B cell (primary cell): ENCODE results near the gene TSEN54. TPM values are rescaled to one million over a fixed set of nuclear protein-coding genes. Genes with fewer than 3 reads are reported as not detected.

Source experiments
- ATAC-seq: fragments of 200-7000 bp; cut with Tn5 transposase; one replicate; pipeline ENCODE4 v1.10.0; 2021; ENCODE audit warnings: low read depth, mild to moderate bottlenecking, moderate number of reproducible peaks, moderate library complexity
- CTCF ChIA-PET: fragments of 350-600 bp; sonication (Branson Sonifier 250); formaldehyde crosslinking; loops from one replicate; lab custom pipeline; 2021; ENCODE audit warnings: antibody characterized with exemption, inconsistent platforms; lab: Charles Lee
- POLR2A ChIA-PET: fragments of 350-600 bp; sonication (Branson Sonifier 250); formaldehyde crosslinking; loops from one replicate; lab custom pipeline; 2021; ENCODE audit warnings: antibody characterized with exemption; lab: Charles Lee
- DNase-seq: peaks from one replicate; pipeline ENCODE4 v3.0.0; 2013
- H2AFZ ChIP-seq: 2 replicates; pipeline ENCODE4 v1.6.1; 2012; ENCODE audit warnings: mild to moderate bottlenecking, low read depth, low read length; ENCODE audit not compliant: insufficient read depth, poor library complexity, severe bottlenecking
- H3K27ac ChIP-seq, 2 donors: 1 replicate in 1 of 2; 2 replicates in 1 of 2; pipeline ENCODE4 v1.5.1; 2012 to 2013; ENCODE audit warnings: low read length in 2 of 2, mild to moderate bottlenecking in 2 of 2, moderate library complexity in 1 of 2
- H3K27me3 ChIP-seq, 4 experiments: fragments of 200-600 bp in 1 of 4; sonication (generic) in 1 of 4; replicated peaks in 1 of 4; 1 replicate in 2 of 4; 2 replicates in 2 of 4; pipeline versions ENCODE4 v1.6.1 to v1.7.0; 2013 to 2016; ENCODE audit warnings: low read length in 3 of 4, mild to moderate bottlenecking in 2 of 4, mixed read lengths in 1 of 4, moderate library complexity in 1 of 4; ENCODE audit not compliant: insufficient read depth in 4 of 4, control insufficient read depth in 3 of 4; ENCODE audit errors: control extremely low read depth in 1 of 4
- H3K36me3 ChIP-seq, 2 experiments: replicated peaks in 1 of 2; 1 replicate in 1 of 2; 2 replicates in 1 of 2; pipeline versions ENCODE4 v1.6.1 to v1.7.1; 2013; ENCODE audit warnings: low read length in 1 of 2; ENCODE audit not compliant: insufficient read depth in 2 of 2, control insufficient read depth in 1 of 2; ENCODE audit errors: control extremely low read depth in 1 of 2, extremely low read depth in 1 of 2
- H3K4me1 ChIP-seq, 2 donors: fragments of 200-600 bp in 1 of 2; sonication (generic) in 1 of 2; 1 replicate in 1 of 2; 2 replicates in 1 of 2; pipeline versions ENCODE4 v1.5.1 to v1.6.1; 2013 to 2017; ENCODE audit warnings: low read length in 2 of 2; ENCODE audit not compliant: control insufficient read depth in 2 of 2, insufficient read depth in 2 of 2
- H3K4me2 ChIP-seq: replicated peaks from 2 replicates; pipeline ENCODE3; 2012; ENCODE audit warnings: mild to moderate bottlenecking, low read depth, low read length; ENCODE audit not compliant: poor library complexity, severe bottlenecking
- H3K4me3 ChIP-seq, 5 experiments: fragments of 200-600 bp in 1 of 5; sonication (generic) in 1 of 5; 1 replicate in 3 of 5; 2 replicates in 2 of 5; pipeline versions ENCODE4 v1.5.1 to v1.7.0; 2011 to 2016; ENCODE audit warnings: low read length in 4 of 5, mild to moderate bottlenecking in 4 of 5, low read depth in 2 of 5, control low read depth in 1 of 5, moderate library complexity in 1 of 5; ENCODE audit not compliant: insufficient read depth in 1 of 5; ENCODE audit errors: control extremely low read depth in 1 of 5, extremely low read depth in 1 of 5
- H3K79me2 ChIP-seq: fragments of 200-600 bp; sonication (generic); one replicate; pipeline ENCODE4 v1.6.0; 2016; ENCODE audit warnings: low read length; ENCODE audit not compliant: control insufficient read depth, insufficient read depth
- H3K9ac ChIP-seq: fragments of 200-600 bp; sonication (generic); 2 replicates; pipeline ENCODE4 v1.6.1; 2017; ENCODE audit warnings: mild to moderate bottlenecking, low read length, moderate library complexity
- H3K9me3 ChIP-seq, 3 donors: one replicate each; pipeline versions ENCODE4 v1.6.1 to v1.7.1; 2013; ENCODE audit warnings: low read length in 2 of 3; ENCODE audit not compliant: control insufficient read depth in 2 of 3, insufficient read depth in 1 of 3; ENCODE audit errors: control extremely low read depth in 1 of 3
- H4K20me1 ChIP-seq: 2 replicates; pipeline ENCODE4 v1.6.0; 2012; ENCODE audit warnings: mild to moderate bottlenecking, low read length; ENCODE audit not compliant: insufficient read depth, control insufficient read depth, poor library complexity, severe bottlenecking
- H3K27ac Mint-ChIP-seq: one replicate; pipeline ENCODE4 v1.8.0; 2021; ENCODE audit warnings: mixed read lengths
- H3K27me3 Mint-ChIP-seq: one replicate; pipeline ENCODE4 v1.8.0; 2021; ENCODE audit warnings: mixed read lengths
- H3K4me1 Mint-ChIP-seq: one replicate; pipeline ENCODE4 v1.8.0; 2021; ENCODE audit warnings: mixed read lengths
- H3K4me3 Mint-ChIP-seq: one replicate; pipeline ENCODE4 v1.8.0; 2021; ENCODE audit warnings: mixed read lengths
- H3K9me3 Mint-ChIP-seq: one replicate; pipeline ENCODE4 v1.8.0; 2022; ENCODE audit warnings: mixed read lengths; ENCODE audit not compliant: insufficient read depth
- EZH2 ChIP-seq: IDR thresholded peaks from 2 replicates; pipeline ENCODE4 v1.6.1; 2012; ENCODE audit warnings: borderline replicate concordance, low read depth, mild to moderate bottlenecking, moderate library complexity, low read length; ENCODE audit not compliant: insufficient read depth, poor library complexity, severe bottlenecking
- WGBS: methylation state at CpG from one replicate; pipeline ENCODE4 v1.1.5; 2013; ENCODE audit warnings: missing lambda C conversion rate; ENCODE audit not compliant: insufficient coverage; 5-methylcytosine and 5-hydroxymethylcytosine counted together
- intact Hi-C: fragments of 100-400 bp; cut with micrococcal nuclease; formaldehyde crosslinking; loops from one replicate; pipeline ENCODE4 v1.10.0; 2022
- polyA plus RNA-seq: library from polyadenylated mRNA; depleted of rRNA; stranded (reverse); fragments of >200 nt; gene quantifications from 2 replicates; pipeline ENCODE4 v1.2.3, GENCODE V29; 2012
- total RNA-seq, 2 donors: library from RNA; stranded (reverse); fragments of 120-200 nt in 1 of 2; gene quantifications; 1 replicate in 1 of 2; 2 replicates in 1 of 2; pipeline versions ENCODE4 v1.2.3 to v1.2.4, GENCODE V29; 2013 to 2022
- TF ChIP-seq, protein P1 (sequence below): fragments of 200-600 bp; IDR thresholded peaks from one replicate; pipeline ENCODE4 v1.8.0; 2022; ENCODE audit warnings: antibody characterized with exemption, mild to moderate bottlenecking

TSEN54 gene
- total and polyA plus RNA-seq, 2 donors (not counting 1 experiment from before 2014, with no cell fraction given), result 33.0 to 45.9 TPM

DNA sequence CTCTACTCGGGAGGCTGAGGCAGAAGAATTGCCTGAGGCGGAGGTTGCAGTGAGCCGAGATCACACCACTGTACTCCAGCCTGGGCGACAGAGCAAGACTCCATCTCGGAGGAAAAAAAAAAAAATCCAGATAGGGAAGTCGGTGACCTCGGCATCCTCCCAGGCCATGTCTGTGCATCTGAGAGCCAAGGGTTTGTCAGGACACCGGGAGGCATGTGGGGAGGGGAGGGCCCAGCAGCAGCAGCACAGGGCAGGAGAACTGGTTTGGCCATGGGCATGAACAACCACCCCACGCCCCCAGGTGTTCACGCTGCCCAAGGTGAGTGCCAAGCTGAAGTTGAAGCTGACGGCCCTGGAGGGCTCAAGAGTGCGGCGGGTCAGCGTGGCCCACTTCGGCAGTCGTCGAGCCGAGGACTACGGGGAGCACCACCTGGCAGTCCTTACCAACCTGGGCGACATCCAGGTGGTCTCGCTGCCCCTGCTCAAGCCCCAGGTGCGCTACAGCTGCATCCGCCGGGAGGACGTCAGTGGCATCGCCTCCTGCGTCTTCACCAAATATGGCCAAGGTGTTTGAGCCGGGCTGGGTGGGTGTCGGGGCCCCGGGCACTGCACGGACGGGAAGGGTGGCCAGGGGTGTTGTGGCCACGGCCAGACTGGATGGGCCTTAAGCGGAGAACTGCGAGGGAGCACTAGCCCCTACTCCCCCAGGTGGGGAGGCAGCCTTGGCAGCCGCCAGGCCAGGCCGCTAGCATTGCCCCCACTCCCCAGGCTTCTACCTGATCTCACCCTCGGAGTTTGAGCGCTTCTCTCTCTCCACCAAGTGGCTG is 56.6 kb downstream of the TSEN54 start:
- no peaks in the 10 kb centered on the region for H3K27me3 Mint-ChIP-seq
- no peak overlapping the region for H3K4me2 ChIP-seq
- H3K9me3 ChIP-seq, result no peaks in the 10 kb centered on the region
- H3K27ac Mint-ChIP-seq, result no peak overlapping the region
- intact Hi-C loops, result no loop called here
- H3K36me3 ChIP-seq, result peaks cover 0 to 3% of the 10 kb centered on the region in 2 experiments
- WGBS, result 99% methylated on average over 37 of the region's 39 CpGs
- no peak overlapping the region for H3K9ac ChIP-seq
- DNase-seq, result no peak
- no peaks in the 10 kb centered on the region for H4K20me1 ChIP-seq
- H3K79me2 ChIP-seq, result no peaks in the 10 kb centered on the region
- H3K4me3 Mint-ChIP-seq, result no peak overlapping the region
- H2AFZ ChIP-seq, result no peak overlapping the region
- peaks cover 15 to 18% of the 10 kb centered on the region in 2 donors for H3K4me1 ChIP-seq
- H3K4me3 ChIP-seq, result no peak overlapping the region
- H3K4me1 Mint-ChIP-seq, result peaks cover 16% of the 10 kb centered on the region
- CTCF ChIA-PET, result no interaction called here
- H3K9me3 Mint-ChIP-seq, result no peaks in the 10 kb centered on the region
- H3K27ac ChIP-seq, result no peak overlapping the region
- H3K27me3 ChIP-seq, result no peaks in the 10 kb centered on the region
- ATAC-seq, result no peak
- no peak for TF ChIP-seq EZH2
- TF ChIP-seq, protein P1, sequence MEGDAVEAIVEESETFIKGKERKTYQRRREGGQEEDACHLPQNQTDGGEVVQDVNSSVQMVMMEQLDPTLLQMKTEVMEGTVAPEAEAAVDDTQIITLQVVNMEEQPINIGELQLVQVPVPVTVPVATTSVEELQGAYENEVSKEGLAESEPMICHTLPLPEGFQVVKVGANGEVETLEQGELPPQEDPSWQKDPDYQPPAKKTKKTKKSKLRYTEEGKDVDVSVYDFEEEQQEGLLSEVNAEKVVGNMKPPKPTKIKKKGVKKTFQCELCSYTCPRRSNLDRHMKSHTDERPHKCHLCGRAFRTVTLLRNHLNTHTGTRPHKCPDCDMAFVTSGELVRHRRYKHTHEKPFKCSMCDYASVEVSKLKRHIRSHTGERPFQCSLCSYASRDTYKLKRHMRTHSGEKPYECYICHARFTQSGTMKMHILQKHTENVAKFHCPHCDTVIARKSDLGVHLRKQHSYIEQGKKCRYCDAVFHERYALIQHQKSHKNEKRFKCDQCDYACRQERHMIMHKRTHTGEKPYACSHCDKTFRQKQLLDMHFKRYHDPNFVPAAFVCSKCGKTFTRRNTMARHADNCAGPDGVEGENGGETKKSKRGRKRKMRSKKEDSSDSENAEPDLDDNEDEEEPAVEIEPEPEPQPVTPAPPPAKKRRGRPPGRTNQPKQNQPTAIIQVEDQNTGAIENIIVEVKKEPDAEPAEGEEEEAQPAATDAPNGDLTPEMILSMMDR, result no peak
- POLR2A ChIA-PET, result interaction anchor here (0.7 kb wide), 2 partner anchors 283 to 918 kb away, joined by 3 read pairs; no protein-coding TSS in a partner anchor

DNA sequence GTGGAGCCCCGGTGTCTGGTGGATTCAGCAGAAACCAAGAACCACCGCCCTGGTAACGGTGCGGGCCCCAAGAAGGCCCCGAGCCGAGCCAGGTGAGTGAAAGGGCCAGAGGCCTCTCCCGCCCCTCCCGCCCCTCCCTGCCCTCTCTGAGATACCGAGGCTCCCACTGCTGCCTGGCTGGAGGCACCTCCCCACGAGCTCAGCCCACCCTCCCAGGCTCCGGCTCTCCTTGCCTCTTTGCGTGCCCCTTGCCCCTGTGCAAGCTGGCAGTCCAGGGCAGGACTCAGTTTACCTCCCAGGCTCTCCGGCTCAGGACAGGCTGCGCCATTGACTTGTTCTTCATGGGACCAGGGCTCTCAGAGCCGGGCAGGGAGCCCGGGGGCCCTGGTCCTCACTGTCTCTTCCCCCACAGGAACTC is 57.2 kb downstream of the TSEN54 start:
- no peak overlapping the region for H3K4me3 Mint-ChIP-seq
- no peaks in the 10 kb centered on the region for H3K9me3 ChIP-seq
- no peaks in the 10 kb centered on the region for H4K20me1 ChIP-seq
- no peak overlapping the region for H3K4me3 ChIP-seq
- H3K27me3 ChIP-seq, result no peaks in the 10 kb centered on the region
- no peaks in the 10 kb centered on the region for H3K79me2 ChIP-seq
- no peak overlapping the region for H3K4me2 ChIP-seq
- CTCF ChIA-PET, result no interaction called here
- H3K27ac ChIP-seq, result no peak overlapping the region
- over 99% methylated on average over 16 of the region's 16 CpGs for WGBS
- H3K36me3 ChIP-seq, result peaks cover 0 to 3% of the 10 kb centered on the region in 2 experiments
- no peak overlapping the region for H2AFZ ChIP-seq
- POLR2A ChIA-PET, result no interaction called here
- no peaks in the 10 kb centered on the region for H3K9me3 Mint-ChIP-seq
- no peak overlapping the region for H3K9ac ChIP-seq
- H3K4me1 ChIP-seq, result peaks cover 15 to 18% of the 10 kb centered on the region in 2 donors
- no peak overlapping the region for H3K27ac Mint-ChIP-seq
- ATAC-seq (no peak), DNase-seq (no peak)
- intact Hi-C loops, result no loop called here
- no peak for TF ChIP-seq EZH2
- TF ChIP-seq, protein P1, result no peak
- peaks cover 14% of the 10 kb centered on the region for H3K4me1 Mint-ChIP-seq
- no peaks in the 10 kb centered on the region for H3K27me3 Mint-ChIP-seq
